Glomerular endothelial cell (primary cell): ENCODE data around the gene PIP4P1. TPM values are rescaled to one million over a fixed set of nuclear protein-coding genes. Genes with fewer than 3 reads are reported as not detected.
"Not testable (repeated sequence)": the region's sequence is repeated elsewhere in the genome, so short reads cannot be mapped to it uniquely, and the experiment has no call there.

Experiments used
- DNase-seq: peaks from one replicate; pipeline ENCODE4 v3.0.0-alpha.2; 2011; ENCODE audit warnings: low read depth, low spot score; ENCODE audit errors: extremely low read depth
- total RNA-seq: library from RNA; depleted of rRNA; stranded (reverse); fragments of >200 nt; gene quantifications from 2 replicates; pipeline ENCODE4 v1.2.3, GENCODE V29; 2015

The PIP4P1 gene
- total RNA-seq, 1 donor from 2014 or later: 20.9 TPM

DNA sequence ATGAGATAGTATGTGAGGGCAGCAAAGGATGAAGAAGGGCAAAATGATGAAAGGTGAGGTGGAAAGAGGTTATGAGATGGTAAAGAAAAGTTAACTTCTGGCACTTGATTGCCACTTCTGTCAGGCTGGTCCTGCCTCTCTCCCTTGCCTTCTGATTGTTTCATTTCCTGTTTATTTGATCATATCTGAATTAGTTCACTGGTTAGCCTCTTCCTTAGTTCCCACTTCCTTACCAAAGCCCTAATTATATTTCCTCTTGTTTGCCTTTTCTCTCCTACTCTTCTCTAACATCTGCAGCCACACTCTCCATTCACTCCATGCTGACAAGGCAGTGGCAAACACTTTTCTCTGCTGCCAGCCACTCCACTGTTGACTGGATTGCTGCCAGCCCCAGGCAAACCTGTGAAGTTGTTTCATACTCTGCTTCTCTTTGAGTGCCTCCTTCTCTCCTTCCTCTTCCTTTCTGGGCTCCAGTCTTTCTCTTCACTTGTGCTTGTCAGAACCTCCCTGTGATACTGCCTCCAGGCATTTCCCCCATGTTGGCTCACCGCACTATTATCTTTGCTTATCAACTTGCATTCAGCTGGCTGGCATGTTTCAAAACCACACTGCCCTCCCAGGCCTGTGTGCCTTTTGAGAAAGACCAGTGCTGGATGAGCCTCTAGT lies 16.1 kb upstream of the PIP4P1 start:
- no peak for DNase-seq

DNA sequence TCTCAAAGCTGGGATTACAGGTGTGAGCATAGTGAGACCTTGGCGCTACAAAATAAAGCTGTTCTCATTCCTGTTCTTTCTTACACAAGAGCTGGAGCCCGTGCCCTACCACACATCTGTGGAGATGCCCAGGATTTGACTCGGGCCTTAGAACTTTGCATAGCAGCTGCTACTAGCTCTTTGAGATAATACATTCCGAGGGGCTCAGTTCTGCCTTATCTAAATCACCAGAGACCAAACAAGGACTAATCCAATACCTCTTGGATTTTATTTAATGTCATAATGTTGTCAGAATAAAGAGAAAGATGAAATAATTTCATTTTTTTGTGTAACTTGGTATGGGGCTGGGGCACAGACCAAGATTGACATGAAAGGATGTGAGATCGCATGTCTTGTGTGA lies 15.5 kb upstream of the PIP4P1 start:
- DNase-seq: no peak

DNA sequence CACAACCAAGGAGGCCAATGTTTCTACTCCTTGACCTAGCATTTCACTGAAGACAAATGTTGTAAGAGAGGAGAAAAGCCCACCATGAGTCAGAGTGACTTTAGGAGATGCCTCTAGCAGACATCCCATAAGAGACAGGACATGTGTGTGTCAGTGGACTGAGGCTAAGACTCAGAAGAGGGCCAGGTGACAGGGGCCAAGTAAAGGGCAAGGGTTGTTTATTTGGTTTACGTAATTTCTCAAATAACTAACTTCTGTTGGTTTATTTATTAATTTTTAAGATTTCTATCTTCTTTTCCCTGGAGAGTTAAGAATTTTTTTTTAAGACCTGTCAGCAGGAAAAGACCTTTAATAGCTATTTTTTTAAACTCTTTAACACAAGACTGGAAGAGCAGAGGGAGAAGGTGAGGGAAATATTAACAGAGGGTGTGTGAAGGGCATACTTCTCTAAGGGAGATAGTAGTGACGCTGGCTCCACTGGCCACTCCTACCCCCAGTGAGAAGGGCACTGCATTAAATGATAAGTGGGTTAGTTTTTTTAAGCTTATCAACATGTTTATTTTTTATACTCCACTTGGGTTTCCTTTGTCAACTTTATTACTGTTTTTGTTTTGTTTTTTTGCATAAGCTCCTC lies 11.4 kb upstream of the PIP4P1 start:
- DNase-seq: no peak

DNA sequence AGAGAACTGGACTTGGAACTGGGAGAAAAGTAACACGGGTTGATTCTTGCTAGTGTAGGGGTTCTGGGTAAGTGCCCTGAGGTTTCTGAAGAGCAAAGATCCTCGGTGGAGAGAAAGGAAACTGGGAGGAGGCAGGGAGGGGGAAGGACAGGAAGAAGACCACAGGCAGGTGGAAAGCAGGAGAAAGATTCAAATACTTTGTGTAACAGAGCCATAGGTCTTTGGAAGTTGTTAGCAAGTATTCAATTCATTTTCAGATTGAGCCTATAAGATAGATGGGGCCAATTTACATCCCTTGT lies 9.3 kb upstream of the PIP4P1 start:
- DNase-seq: no peak

DNA sequence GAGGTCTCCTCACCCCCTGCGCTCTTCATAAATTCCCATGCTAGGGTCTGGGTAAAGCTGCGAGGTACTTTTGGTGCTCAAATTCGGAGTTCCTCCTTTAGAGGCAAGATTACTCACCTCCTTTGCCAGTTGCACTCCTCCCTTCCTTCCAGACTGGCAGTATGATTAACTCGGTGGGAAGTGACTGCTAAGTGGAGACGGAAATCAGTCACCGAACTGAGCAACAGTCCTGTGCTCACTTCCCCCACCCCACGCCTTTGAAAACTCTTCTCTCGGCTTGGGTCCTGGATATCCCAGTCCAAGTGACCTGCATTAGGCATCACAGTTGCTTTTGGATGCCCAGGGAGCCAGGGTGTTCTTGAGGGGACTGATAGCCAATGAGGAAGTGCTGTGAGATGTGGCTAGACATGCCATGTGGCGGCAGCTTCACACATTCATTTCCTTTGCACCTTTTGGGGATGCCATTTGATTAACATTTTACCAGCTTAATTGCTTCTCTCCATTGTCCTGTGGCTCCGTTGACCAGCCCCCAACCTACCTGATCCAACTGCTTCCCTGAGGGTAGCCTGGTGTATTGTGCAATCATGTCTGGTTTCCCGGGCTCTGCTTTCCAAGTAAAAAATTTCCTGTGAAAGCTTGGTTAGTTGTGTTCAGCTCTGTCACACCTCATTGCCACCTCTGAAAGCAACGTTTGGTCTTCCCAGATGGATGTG lies 8.8 kb upstream of the PIP4P1 start:
- DNase-seq: no peak

DNA sequence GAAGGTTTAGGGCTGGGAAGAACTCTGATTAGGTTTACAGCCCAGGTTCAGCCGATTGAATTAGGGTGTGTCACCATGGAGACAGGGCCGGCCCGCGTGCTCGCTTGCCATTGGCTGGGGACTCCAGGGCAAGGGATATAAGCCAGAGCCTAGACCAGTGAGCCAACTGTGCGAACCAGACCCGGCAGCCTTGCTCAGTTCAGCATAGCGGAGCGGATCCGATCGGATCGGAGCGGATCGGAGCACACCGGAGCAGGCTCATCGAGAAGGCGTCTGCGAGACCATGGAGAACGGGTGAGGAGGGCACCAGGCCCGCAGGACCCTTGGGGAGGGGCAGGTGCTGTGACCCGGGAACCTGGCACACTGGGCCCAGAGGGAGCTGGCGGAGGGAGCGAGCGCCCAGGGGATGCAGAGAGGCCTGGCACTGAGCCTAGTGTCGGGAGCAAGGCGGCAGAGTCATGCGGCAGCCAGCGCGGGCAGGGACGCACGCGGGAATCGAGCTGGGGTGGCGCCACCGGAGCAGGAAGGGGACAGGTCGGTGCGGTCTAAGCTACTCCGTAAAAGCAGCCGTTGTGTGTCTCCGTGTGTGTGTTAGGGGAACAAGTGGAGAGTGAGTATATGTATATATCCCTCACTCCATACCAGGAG lies 8.1 kb upstream of the PIP4P1 start, which contains the start of gene PNP:
Gene PNP (plus strand): TSS at position 165 of the 648 bp plus-strand sequence. CDS start 119 bp downstream, at position 284.
- no peak for DNase-seq

DNA sequence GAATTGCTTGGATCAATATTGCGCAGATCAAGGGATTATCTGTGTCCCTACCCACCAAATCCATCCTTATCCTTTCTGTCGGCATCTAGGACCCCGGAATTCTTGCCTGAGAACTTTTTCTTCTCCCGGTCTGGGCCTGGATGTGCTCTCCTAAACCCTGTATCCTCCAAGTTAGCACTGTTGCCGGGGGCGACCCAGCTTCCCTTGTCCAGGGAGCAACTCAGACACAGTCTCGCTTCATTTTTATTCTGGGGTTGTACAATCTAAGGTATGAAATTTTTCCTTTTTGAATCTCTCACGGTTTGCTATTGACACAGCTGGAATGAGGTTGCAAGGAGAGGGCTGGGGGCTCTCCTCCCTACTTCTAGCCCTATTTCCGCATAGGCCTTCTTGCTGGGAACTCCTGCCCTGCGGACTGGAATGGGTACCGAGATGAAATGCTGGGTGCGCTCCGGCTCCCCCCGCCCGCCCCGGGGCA lies 7.6 kb upstream of the PIP4P1 start:
- no peak for DNase-seq

DNA sequence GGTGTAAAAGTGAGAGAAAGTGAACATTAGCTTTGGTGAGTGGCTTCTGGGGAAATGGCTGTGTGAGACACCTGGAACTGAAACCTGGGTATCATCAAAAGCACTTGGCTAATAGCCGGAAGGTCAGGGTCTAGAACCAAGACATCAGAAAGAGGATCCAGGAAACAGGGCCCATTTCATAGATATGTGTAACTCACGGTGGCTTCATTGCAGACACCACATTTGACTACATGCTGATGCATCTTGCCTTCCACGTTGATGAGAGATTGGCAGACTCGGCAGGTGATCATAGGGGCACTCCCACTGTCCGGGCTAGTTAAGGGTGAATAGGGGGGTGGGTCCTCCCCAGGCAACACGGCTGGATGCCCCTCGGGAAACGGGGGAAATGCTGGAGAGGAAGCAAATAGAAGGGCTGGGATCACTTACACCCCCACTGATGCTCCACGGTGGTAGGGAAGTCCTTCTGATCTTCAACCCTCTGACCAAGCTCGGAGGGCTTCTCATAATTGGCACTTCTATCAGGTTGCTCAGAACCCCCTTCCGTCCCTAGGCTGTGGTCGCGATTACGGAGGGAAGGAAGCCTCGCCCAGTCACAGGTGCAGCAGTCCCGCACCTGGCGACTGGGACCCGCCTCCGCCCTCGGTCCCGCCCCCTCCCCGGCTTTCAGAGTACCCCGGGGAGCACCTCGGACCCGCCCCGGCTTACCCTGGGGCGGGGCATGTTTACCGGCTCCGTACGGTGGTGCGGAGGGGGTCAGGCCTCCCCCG lies 593 bp downstream of the PIP4P1 start:
- DNase-seq: no peak

DNA sequence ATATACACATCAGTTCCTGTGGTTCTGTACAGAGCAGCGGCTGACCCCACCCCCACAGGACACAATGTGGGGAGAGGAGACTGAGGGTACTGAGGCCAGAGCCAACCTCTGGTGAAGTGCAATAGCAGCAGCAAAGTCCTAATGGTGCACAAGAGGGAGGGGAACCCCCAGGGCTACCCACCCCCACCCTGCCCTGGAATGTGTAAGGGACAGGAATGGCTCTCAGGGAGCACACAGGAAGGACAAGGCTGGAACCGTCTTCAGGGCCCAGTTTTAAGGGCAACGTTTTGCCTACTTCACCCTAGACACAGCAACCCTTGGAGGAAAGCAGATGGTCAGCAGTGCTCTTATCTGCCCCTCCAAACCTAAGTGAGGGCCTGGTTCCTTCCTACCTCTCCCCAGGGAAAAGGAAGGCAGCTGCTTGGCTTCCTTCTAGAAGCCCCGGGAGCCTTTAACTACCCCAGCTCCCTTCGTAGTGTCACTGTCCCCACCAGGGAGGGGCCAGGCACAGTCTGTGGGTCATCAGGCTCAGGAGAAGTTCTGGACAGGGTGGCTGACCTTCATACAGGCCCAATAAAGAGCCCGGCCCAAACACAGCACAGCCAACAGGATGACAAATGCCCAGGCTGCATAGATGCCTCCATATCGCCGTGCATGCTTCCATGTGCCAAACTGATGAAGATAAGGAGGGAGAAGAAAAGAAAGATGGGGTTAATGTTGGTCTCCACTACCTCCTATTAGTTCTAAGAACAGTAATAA lies 3.0 kb downstream of the PIP4P1 start:
- DNase-seq: no peak

DNA sequence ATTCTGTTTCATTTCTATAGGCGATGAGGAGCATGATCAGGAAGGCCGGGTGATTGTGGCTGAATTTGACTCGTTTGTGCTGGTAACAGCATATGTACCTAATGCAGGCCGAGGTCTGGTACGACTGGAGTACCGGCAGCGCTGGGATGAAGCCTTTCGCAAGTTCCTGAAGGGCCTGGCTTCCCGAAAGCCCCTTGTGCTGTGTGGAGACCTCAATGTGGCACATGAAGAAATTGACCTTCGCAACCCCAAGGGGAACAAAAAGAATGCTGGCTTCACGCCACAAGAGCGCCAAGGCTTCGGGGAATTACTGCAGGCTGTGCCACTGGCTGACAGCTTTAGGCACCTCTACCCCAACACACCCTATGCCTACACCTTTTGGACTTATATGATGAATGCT lies 4.3 kb downstream of the PIP4P1 start:
- no peak for DNase-seq

DNA sequence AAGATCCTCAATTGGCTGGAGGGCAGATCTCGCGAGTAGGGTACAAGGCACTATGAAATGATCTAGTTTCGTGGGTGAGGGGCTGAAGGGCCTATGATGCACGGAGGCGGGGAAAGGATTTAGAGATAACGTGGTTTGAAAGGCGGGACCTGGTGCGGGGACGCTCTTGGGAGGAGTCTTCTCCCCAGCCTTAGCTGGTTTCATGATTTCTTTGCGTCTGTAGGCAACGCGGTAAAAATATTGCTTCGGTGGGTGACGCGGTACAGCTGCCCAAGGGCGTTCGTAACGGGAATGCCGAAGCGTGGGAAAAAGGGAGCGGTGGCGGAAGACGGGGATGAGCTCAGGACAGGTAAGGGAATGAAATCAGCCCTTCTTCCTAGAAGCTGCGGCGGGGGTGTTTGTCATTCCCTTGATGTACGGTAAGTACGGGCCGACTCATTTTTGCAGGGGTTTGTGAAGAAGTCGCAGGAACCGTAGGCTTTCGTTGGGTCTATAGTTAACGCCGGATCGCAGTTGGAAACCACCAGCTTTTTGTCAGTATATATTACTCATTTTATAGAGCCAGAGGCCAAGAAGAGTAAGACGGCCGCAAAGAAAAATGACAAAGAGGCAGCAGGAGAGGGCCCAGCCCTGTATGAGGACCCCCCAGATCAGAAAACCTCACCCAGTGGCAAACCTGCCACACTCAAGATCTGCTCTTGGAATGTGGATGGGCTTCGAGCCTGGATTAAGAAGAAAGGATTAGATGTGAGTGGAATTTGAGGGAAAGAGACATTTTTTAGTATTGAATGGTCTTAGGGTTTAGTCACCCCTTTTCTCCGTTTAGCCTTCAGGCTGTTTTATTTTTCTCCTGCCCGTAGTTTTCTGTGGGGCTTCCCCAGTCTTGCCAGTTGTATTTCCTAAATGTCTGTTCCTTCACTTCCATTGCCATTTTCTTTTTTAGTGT lies 5.6 kb downstream of the PIP4P1 start:
- peak; percentile 66 for DNase-seq

DNA sequence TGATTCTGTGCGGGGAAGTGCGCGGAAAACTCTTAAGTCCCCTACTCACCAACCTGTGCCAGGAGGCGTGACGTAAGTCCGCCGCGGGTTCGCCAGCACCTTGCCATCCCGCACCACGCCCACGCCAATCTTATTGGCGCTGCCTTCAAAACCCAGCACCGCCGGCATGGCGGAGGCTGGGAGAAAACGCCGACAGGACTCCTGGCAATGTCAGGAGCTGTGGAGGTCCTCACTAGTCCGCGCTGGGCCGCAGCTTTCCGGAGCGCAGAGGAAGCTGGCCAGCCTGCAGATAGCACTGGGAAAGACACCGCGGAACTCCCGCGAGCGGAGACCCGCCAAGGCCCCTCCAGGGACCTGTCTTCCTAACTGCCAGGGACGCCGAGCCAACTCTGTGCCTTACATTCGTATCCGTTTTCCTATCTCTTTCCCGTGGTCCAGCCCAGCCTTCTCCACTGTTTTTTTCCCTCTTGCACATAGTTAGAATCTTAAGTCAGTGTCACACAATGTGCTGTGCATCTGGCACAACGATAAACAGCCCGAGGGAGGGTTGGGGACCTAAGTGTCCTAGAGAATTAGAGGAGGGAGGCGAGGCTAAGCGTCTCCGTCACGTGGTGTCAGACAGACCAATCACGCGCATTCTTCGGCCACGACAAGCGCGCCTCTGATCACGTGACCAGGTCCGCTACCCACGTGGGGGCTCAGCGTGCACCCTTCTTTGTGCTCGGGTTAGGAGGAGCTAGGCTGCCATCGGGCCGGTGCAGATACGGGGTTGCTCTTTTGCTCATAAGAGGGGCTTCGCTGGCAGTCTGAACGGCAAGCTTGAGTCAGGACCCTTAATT lies 6.5 kb downstream of the PIP4P1 start, which contains the start of the genes APEX1 and OSGEP:
Gene APEX1 (plus strand): TSS at position 711 of the 839 bp plus-strand sequence. CDS start 420 bp downstream, outside the sequence.
Gene OSGEP (minus strand): TSS at position 297 of the 839 bp plus-strand sequence. CDS start 129 bp downstream, at position 168.
- DNase-seq: peak; percentile 99

DNA sequence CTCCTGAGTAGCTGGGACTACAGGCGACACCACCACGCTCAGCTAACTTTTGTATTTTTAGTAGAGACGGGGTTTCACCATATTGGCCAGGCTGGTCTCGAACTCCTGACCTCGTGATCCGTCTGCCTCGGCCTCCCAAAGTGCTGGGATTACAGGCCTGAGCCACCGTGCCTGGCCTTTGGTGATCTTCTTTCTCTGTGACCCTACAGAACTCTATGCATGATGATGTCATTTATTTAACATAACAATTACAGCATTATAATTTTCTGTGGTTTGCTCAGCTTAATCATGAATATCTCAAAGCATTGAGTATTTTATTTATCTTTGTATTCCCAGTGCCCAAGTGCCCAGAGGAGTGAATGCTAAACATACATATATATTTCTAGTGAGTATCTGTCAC lies 8.4 kb downstream of the PIP4P1 start:
- not testable (repeated sequence) for DNase-seq

DNA sequence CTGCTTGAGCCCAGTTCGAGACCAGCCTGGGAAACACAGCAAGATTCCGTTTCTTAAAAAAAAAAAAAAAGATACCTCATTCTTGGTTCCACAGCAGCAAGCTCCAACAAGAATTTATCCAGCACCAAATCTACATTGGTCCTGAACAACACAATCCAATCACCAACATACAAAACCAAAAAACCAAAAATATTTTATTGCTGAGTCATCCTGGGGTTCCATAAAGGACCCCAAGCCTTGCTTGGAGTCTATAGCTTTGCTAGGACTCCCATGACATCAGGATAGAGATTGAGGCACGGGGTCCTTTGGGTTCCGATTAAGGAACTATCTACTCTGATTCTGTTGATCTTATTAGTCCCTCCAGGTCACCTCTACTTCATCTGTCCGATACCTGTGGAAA lies 14.3 kb downstream of the PIP4P1 start:
- DNase-seq: no peak

DNA sequence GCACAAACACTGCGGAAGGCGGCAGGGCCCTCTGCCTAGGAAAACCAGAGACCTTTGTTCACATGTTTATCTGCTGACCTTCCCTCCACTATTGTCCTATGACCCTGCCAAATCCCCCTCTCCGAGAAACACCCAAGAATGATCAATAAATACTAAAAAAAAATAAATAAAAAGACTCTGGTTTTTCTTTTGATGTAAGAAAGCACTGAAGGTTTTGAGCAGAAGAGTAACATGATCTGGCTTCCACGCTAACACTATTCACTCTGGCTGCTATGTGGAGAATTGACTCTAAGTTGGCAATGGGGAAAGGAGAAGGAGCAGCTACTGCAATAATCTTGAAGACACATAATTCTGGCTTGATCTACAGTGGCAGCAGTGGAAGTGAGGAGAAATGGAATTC lies 17.6 kb downstream of the PIP4P1 start:
- not testable (repeated sequence) for DNase-seq

DNA sequence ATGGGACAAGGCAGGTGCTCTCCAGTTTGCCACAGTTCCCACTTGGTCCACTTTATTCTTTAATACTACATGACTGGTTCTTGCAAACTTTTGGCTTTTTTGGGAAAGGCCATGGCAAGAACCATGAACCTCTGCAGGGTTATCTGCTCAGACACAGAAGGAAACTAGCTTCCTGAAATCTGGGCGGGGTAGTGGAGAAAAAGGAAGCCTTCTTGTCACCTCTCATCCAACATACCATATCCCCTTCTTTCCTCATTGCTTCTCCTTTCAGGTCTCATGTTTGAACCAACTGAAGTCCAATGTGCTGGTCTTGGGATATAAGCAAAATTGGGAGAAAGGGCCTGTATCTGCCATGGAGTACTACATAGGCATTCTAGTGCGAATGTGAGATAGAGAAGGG lies 19.8 kb downstream of the PIP4P1 start:
- DNase-seq: no peak

DNA sequence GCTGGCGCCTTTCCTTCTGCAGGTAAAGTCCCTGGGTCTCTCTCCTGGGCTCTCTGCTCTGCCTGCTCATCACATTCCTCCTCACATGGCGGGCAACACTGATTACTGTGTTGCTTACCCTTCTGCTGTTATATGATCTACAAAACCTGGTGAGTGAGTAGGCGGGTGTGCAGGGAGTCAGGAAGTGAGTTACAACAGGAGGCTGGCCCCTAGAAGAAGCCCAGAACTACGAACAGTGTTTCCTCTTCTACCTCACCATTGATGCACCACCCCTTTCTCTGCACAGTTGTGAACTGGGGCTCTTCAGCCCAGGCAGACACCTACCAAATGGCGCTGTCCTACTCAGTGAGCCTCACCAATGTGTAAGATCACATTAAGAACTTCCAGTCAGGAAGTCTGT lies 20.4 kb downstream of the PIP4P1 start:
- DNase-seq: peak; percentile 36

DNA sequence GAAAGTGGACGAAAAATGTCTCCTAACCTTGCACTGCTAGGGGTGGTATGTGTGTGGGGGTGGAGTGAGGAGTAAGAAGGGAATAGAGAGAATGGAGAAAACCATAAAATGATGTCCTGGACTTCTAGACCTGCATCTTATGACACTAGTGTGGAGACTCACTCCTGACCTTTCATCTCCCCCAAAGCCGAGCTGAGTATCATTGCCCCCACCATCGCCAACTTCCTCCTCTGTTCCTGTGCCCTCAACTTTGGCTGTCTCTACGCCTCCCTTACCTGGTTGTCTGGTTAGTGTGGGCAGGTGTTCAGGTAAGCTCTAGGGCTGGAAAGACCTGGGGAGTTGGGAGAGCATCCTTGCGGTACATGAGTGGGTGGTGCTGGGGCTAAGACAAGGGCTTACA lies 20.8 kb downstream of the PIP4P1 start:
- no peak for DNase-seq
